GM19467 (cell line): ENCODE results near the gene CXCL3.

Experiments used
- ATAC-seq: cut with Tn5 transposase; IDR thresholded peaks from one replicate; pipeline ENCODE4 v1.9.1; 2021; ENCODE audit warnings: mild to moderate bottlenecking, moderate library complexity; ENCODE audit not compliant: unreplicated experiment

The CXCL3 gene

GRCh38 chr4:74016068-74016467 lies 22.4 kb downstream of the CXCL3 start:
- no peak for ATAC-seq

GRCh38 chr4:74015126-74015780 lies 23.2 kb downstream of the CXCL3 start:
- no peak for ATAC-seq

DNA sequence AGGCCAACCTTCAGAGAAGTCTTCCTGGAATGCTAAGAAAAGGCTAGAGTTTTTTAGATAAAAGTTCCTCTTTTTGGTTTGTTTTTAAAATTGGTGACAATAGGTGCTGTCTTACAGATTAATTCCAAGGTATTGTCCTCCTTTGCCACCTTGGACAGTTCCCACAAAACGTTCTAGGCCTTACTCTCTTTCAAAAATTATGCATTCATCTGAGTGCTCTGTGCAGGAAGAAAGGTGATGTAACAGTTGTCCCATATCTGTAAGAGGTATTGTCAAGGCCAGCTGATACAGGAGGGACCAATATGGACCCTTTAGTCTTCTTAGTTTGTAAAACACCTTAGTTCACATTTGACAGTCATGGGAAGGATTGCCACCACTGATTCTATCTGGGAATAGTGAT lies 24.2 kb downstream of the CXCL3 start:
- ATAC-seq = no peak

- ATAC-seq = no peak
These were observed 25.2 kb downstream of the CXCL3 start for GRCh38 chr4:74013264-74013663.

DNA sequence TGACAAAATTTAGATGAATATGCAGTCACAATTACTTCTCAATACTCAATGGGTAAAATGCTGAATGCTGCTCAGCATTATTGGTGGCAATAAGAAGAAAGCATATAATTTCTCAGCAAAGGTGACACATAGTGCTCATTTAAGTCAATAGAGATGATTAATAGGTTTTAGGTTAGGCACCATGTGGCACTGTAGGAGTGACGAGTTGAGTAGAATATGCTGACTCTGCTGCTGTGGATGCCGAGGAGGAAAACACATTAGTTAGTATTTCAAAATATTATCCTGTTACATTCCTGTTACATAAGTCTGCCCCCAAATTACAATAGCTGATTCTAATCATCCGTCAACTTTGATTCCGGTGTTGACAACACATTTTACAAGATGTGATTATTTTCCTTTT lies 26.4 kb downstream of the CXCL3 start:
- ATAC-seq = no peak

GRCh38 chr4:74009307-74009706 lies 29.2 kb downstream of the CXCL3 start:
- ATAC-seq = no peak

- ATAC-seq = no peak
These were observed 32.4 kb downstream of the CXCL3 start for GRCh38 chr4:74006009-74006476.

DNA sequence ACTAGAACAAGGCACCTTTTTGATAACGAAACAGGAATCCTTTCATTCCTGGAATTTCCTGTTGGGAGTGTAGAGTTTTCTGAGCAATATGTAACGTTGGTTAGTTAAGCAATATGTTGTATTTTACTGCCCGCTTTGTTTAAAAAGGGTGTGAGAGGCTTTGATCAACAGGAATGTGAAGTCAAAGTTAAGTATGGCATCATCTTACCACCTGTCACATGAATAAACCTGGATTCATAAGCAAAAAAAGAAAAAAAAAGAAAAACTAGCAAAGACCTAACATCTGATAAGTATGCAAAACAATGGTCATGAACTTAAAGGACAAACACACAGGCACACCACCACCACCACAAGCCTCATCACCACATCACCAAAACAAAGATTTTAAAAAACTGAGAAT lies 33.0 kb downstream of the CXCL3 start:
- ATAC-seq = no peak

DNA sequence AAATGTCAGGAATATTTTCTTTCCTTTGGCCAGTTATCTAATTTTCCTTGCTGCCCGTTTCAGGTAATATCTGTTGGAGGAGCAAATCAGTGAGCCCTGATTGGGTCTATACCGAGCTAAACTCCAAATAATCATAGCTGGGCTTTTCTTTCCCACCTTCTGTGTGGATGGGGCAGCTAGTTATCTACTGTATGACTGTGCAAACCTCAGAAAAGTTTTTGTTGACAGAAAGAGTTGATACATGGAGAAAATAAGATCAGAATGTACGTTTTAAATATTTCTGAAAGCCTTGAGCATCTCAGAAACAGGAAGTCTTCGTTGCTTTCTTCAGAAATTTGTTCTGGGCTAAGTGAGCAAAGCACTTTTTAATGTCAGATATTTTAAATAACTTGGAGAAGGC lies 33.8 kb downstream of the CXCL3 start:
- ATAC-seq = no peak

- no peak for ATAC-seq
These were observed 38.2 kb downstream of the CXCL3 start for GRCh38 chr4:74000301-74000700.

DNA sequence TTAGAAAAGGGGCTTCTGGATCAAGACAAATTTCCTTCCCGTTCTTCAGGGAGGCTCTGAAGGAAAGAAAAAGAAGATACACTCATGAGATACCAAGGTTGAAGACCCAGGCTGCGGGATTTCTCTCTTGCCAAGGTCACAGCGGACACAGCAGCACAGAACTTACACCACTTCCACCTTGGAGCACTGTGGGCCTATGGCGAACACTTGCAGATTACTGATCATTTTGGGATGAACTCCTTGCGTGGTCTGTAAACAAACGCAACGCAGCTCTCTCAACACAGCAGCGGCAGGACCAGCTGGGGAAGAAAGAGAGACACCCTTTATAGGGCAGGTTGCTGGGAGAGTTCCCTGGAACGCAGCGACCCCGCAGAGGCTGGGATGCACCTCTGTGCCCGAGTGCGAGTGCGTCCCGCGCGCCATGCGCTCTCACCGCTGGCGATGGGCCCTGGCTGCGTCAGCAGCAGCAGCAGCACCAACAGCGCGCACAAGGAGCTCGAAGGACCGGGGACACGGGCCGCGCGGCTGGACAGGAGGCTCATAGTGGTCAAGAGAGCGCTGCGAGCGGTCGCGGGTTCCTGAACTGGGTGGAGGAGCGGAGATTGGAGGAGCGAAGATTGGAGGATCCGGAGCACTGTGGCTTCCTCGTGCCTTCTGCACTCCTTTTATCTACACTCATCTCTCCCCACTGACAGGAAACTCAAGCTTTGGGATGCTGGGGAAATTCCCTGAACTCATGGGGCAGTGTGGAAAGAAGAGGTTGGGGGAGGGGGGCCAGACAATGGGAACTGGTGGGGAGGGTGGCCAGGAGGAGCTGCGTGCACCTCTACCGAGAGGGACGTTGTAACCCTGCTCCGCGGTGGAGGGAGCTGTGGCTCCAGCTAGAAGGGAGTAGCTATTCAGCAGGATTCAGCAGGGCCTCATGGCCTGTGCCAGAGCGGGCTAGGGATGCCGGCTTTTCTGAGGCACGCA lies 40.2 kb downstream of the CXCL3 start, which contains the start of gene CXCL5:
TSS of gene CXCL5 (minus strand) at position 638 of the 972 bp plus-strand sequence. CDS start at position 542, 96 bp downstream.
- no peak for ATAC-seq

- no peak for ATAC-seq
These were observed 46.4 kb downstream of the CXCL3 start for GRCh38 chr4:73992050-73992449.

- ATAC-seq = no peak
These were observed 46.8 kb downstream of the CXCL3 start for GRCh38 chr4:73991742-73992000.

DNA sequence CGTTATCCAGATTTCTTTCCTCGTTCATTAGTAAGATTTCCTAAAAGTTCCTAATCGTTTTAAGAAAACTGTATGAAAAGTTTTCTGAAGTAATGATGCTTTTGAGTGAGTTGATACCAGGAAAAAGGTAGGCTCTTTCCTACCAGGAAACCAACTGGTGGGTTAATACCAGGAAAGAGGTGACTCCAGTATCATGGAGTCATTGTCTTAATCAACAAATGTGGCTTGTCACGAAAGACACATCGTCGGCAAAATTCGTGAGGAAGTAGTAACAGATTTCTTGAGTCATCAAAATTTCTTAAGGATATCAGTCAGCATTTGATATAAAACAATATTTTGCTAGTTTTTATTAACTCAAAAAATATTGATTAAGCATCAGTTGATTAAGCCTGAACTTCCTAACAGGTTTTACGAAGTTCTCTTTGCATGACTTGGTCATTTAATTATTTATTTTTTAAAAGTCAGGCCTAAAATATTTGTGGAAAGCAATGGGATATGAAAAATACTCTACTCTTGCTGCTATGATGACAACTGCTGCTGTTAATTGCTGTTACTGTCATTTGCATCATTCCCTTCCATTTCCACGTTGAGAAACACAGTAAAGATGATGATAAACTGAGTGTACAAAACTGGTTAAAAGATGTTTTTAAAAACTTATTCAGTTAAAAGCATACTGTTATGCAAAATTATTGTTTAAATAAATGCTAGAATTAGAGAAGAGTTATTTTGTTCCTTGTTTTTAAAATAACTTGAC lies 47.3 kb downstream of the CXCL3 start:
- no peak for ATAC-seq

DNA sequence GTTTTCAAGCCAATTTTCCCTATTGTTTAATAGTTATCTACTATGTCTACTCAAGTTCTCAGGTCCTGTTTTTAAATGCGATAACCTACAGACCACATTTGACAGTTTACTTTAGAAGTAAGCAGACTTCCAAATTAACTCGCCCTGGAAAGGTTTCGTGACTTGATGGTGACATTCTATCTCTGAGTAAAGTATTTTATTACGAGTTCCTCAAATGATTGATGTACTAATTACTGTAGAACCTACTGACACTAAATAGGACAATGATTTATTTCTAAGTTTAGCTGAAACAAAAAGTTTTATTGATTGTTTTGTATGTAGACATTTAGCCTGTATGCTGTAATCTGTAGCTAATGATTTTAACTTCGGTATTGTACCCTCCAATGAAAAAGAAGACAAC lies 48.6 kb downstream of the CXCL3 start:
- no peak for ATAC-seq

GRCh38 chr4:73989031-73989430 lies 49.5 kb downstream of the CXCL3 start:
- ATAC-seq = no peak

- no peak for ATAC-seq
These were observed 50.4 kb downstream of the CXCL3 start, which contains the start of gene PPBP for GRCh38 chr4:73988061-73988460. Gene PPBP, minus strand, starts transcription at chr4:73988190. Its CDS starts 87 bp downstream, at chr4:73988103.
